Natural killer cell treated with Interleukin-12 subunit alpha and Interleukin-12 subunit beta and Interleukin-15 and Interleukin-18, amount 100 ng/mL, for 72 hours (primary cell): ENCODE results near the gene FBLN1. TPM values are rescaled to one million over a fixed set of nuclear protein-coding genes. Genes with fewer than 3 reads are reported as not detected.
"Not testable (repeated sequence)": the region's sequence is repeated elsewhere in the genome, so short reads cannot be mapped to it uniquely, and the experiment has no call there.

Experiments used
- ATAC-seq, 2 donors: fragments of 150-1000 bp; cut with Tn5 transposase in 1 of 2; sonication (Bioruptor Pico), chemical (Tn5 transposase) in 1 of 2; 2 replicates each; pipeline ENCODE4 v1.10.0; 2021
- DNase-seq: peaks from one replicate; pipeline ENCODE4 v3.0.0; 2022; ENCODE audit warnings: low spot score
- H3K27ac Mint-ChIP-seq, 2 donors: 1 replicate in 1 of 2; 2 replicates in 1 of 2; pipeline ENCODE4 v1.8.0; 2022; ENCODE audit warnings: mixed read lengths in 2 of 2, mild to moderate bottlenecking in 1 of 2, moderate library complexity in 1 of 2
- H3K27me3 Mint-ChIP-seq, 2 donors: 1 replicate in 1 of 2; 2 replicates in 1 of 2; pipeline ENCODE4 v1.8.0; 2022; ENCODE audit warnings: mixed read lengths in 2 of 2
- H3K36me3 Mint-ChIP-seq: one replicate; pipeline ENCODE4 v1.8.0; 2022; ENCODE audit warnings: mixed read lengths
- H3K4me1 Mint-ChIP-seq, 2 donors: 1 replicate in 1 of 2; 2 replicates in 1 of 2; pipeline ENCODE4 v1.8.0; 2022; ENCODE audit warnings: low read depth in 2 of 2, mixed read lengths in 2 of 2, mild to moderate bottlenecking in 1 of 2
- H3K4me3 Mint-ChIP-seq: one replicate; pipeline ENCODE4 v1.8.0; 2022; ENCODE audit warnings: mixed read lengths
- H3K9me3 Mint-ChIP-seq: 2 replicates; pipeline ENCODE4 v1.8.0; 2022; ENCODE audit warnings: mixed read lengths
- total RNA-seq, 2 donors: library from RNA; stranded (reverse); gene quantifications; one replicate each; pipeline ENCODE4 v1.2.3, GENCODE V29; 2022

The FBLN1 gene
- total RNA-seq, 2 donors from 2014 or later = not detected

GRCh38 chr22:45612940-45613339, 110.3 kb downstream of the FBLN1 start:
- Mint-ChIP-seq H3K27ac (peak overlapping the region; percentile 18 to 86), H3K36me3 (no peaks in the 10 kb centered on the region), H3K9me3 (no peaks in the 10 kb centered on the region), H3K4me1 (peaks cover 15 to 24% of the 10 kb centered on the region in 2 donors), H3K4me3 (peak overlapping the region; percentile 84), H3K27me3 (no peaks in the 10 kb centered on the region)
- peak; percentile 44 to 49 for ATAC-seq
- DNase-seq = no peak

- Mint-ChIP-seq H3K27ac (no peak overlapping the region), H3K4me1 (peaks cover 9 to 18% of the 10 kb centered on the region in 2 donors), H3K9me3 (no peaks in the 10 kb centered on the region), H3K4me3 (no peak overlapping the region), H3K27me3 (no peaks in the 10 kb centered on the region), H3K36me3 (no peaks in the 10 kb centered on the region)
- ATAC-seq (no peak), DNase-seq (no peak)
These were observed 112.7 kb downstream of the FBLN1 start for GRCh38 chr22:45615364-45615763.

GRCh38 chr22:45616432-45616831, 113.7 kb downstream of the FBLN1 start:
- Mint-ChIP-seq H3K4me1 (peaks cover 9 to 17% of the 10 kb centered on the region in 2 donors), H3K36me3 (no peaks in the 10 kb centered on the region), H3K27me3 (peaks cover 0 to 2% of the 10 kb centered on the region in 2 donors), H3K27ac (no peak overlapping the region), H3K4me3 (no peak overlapping the region), H3K9me3 (no peaks in the 10 kb centered on the region)
- DNase-seq = no peak
- ATAC-seq = no peak

GRCh38 chr22:45617948-45618347, 115.3 kb downstream of the FBLN1 start:
- ATAC-seq (no peak), DNase-seq (no peak)
- Mint-ChIP-seq H3K4me1 (peaks cover 5 to 6% of the 10 kb centered on the region in 2 donors), H3K9me3 (no peaks in the 10 kb centered on the region), H3K27me3 (peaks cover 0 to 2% of the 10 kb centered on the region in 2 donors), H3K27ac (no peak overlapping the region), H3K36me3 (no peaks in the 10 kb centered on the region), H3K4me3 (no peak overlapping the region)

- Mint-ChIP-seq H3K9me3 (no peaks in the 10 kb centered on the region), H3K4me3 (no peak overlapping the region), H3K36me3 (no peaks in the 10 kb centered on the region), H3K27ac (no peak overlapping the region), H3K27me3 (peaks cover 0 to 10% of the 10 kb centered on the region in 2 donors), H3K4me1 (peaks cover 5 to 6% of the 10 kb centered on the region in 2 donors)
- ATAC-seq (no peak), DNase-seq (no peak)
These were observed 118.0 kb downstream of the FBLN1 start for GRCh38 chr22:45620706-45621105.

GRCh38 chr22:45621836-45622600, 119.3 kb downstream of the FBLN1 start:
- Mint-ChIP-seq H3K4me3 (no peak overlapping the region), H3K36me3 (no peaks in the 10 kb centered on the region), H3K27me3 (peaks cover 0 to 10% of the 10 kb centered on the region in 2 donors), H3K27ac (no peak overlapping the region), H3K4me1 (peaks cover 5 to 6% of the 10 kb centered on the region in 2 donors), H3K9me3 (no peaks in the 10 kb centered on the region)
- no peak for DNase-seq
- ATAC-seq = peak in 1 of 2 donors; percentile 40

GRCh38 chr22:45623464-45624145, 120.9 kb downstream of the FBLN1 start:
- not testable (repeated sequence) for DNase-seq, ATAC-seq, H3K9me3 Mint-ChIP-seq, H3K4me1 Mint-ChIP-seq, H3K27me3 Mint-ChIP-seq, H3K27ac Mint-ChIP-seq, H3K36me3 Mint-ChIP-seq, H3K4me3 Mint-ChIP-seq

GRCh38 chr22:45626198-45626651, 123.5 kb downstream of the FBLN1 start:
- H3K27ac Mint-ChIP-seq = no peak overlapping the region
- H3K4me3 Mint-ChIP-seq = no peak overlapping the region
- no peak for ATAC-seq
- no peaks in the 10 kb centered on the region for H3K9me3 Mint-ChIP-seq
- no peak for DNase-seq
- peaks cover 4 to 12% of the 10 kb centered on the region in 2 donors for H3K27me3 Mint-ChIP-seq
- H3K4me1 Mint-ChIP-seq = peaks cover 0 to 6% of the 10 kb centered on the region in 2 donors
- no peaks in the 10 kb centered on the region for H3K36me3 Mint-ChIP-seq

- Mint-ChIP-seq H3K27ac (no peak overlapping the region), H3K27me3 (peaks cover 17 to 25% of the 10 kb centered on the region in 2 donors), H3K4me3 (no peak overlapping the region), H3K4me1 (peaks cover 0 to 6% of the 10 kb centered on the region in 2 donors), H3K9me3 (no peaks in the 10 kb centered on the region), H3K36me3 (no peaks in the 10 kb centered on the region)
- no peak for ATAC-seq
- no peak for DNase-seq
These were observed 125.0 kb downstream of the FBLN1 start for GRCh38 chr22:45627489-45628233.

GRCh38 chr22:45628515-45628914, 125.8 kb downstream of the FBLN1 start:
- Mint-ChIP-seq H3K4me3 (no peak overlapping the region), H3K27ac (no peak overlapping the region), H3K27me3 (peaks cover 17 to 25% of the 10 kb centered on the region in 2 donors), H3K9me3 (no peaks in the 10 kb centered on the region), H3K36me3 (no peaks in the 10 kb centered on the region), H3K4me1 (peaks cover 0 to 6% of the 10 kb centered on the region in 2 donors)
- no peak for DNase-seq
- no peak for ATAC-seq

- Mint-ChIP-seq H3K4me3 (no peak overlapping the region), H3K27me3 (peaks cover 17 to 18% of the 10 kb centered on the region in 2 donors), H3K27ac (no peak overlapping the region), H3K4me1 (peaks cover 0 to 6% of the 10 kb centered on the region in 2 donors), H3K36me3 (no peaks in the 10 kb centered on the region), H3K9me3 (no peaks in the 10 kb centered on the region)
- peak; percentile 74 to 75 for ATAC-seq
- DNase-seq = no peak
These were observed 126.9 kb downstream of the FBLN1 start for GRCh38 chr22:45629469-45630089.

- peaks cover 0 to 6% of the 10 kb centered on the region in 2 donors for H3K4me1 Mint-ChIP-seq
- H3K27me3 Mint-ChIP-seq = peaks cover 17 to 22% of the 10 kb centered on the region in 2 donors
- H3K27ac Mint-ChIP-seq = no peak overlapping the region
- DNase-seq = no peak
- no peaks in the 10 kb centered on the region for H3K9me3 Mint-ChIP-seq
- H3K4me3 Mint-ChIP-seq = no peak overlapping the region
- no peak for ATAC-seq
- H3K36me3 Mint-ChIP-seq = no peaks in the 10 kb centered on the region
These were observed 127.8 kb downstream of the FBLN1 start for GRCh38 chr22:45630436-45630835.

GRCh38 chr22:45631140-45631840, 128.6 kb downstream of the FBLN1 start:
- no peak overlapping the region for H3K27ac Mint-ChIP-seq
- DNase-seq (no peak), ATAC-seq (no peak)
- peaks cover 0 to 6% of the 10 kb centered on the region in 2 donors for H3K4me1 Mint-ChIP-seq
- H3K4me3 Mint-ChIP-seq = no peak overlapping the region
- H3K36me3 Mint-ChIP-seq = no peaks in the 10 kb centered on the region
- peaks cover 17 to 22% of the 10 kb centered on the region in 2 donors for H3K27me3 Mint-ChIP-seq
- H3K9me3 Mint-ChIP-seq = no peaks in the 10 kb centered on the region
